KOPT-K1 (cell line): ENCODE results near the gene CIPC.

ENCODE experiments used
- H3K27ac ChIP-seq: fragments of 200-600 bp; sonication (generic); 2 replicates; pipeline ENCODE4 v1.5.1; 2016; ENCODE audit warnings: antibody characterized with exemption, mild to moderate bottlenecking, low read depth, low read length; ENCODE audit not compliant: poor library complexity, severe bottlenecking
- H3K36me3 ChIP-seq: fragments of 200-600 bp; sonication (generic); 2 replicates; pipeline ENCODE4 v1.5.1; 2017; ENCODE audit warnings: antibody characterized with exemption, mild to moderate bottlenecking, low read length, moderate library complexity; ENCODE audit not compliant: insufficient read depth
- H3K9me3 ChIP-seq: fragments of 200-600 bp; sonication (generic); 2 replicates; pipeline ENCODE4 v1.5.1; 2017; ENCODE audit warnings: antibody characterized with exemption, low read length, mild to moderate bottlenecking; ENCODE audit not compliant: insufficient read depth, poor library complexity, severe bottlenecking

The CIPC gene

GRCh38 chr14:77124345-77125280 lies 26.6 kb downstream of the CIPC start:
- Histone ChIP-seq H3K36me3 (no peaks in the 10 kb centered on the region), H3K27ac (no peak overlapping the region), H3K9me3 (no peaks in the 10 kb centered on the region)

GRCh38 chr14:77125281-77125801 lies 27.3 kb downstream of the CIPC start:
- Histone ChIP-seq H3K9me3 (no peaks in the 10 kb centered on the region), H3K27ac (no peak overlapping the region), H3K36me3 (no peaks in the 10 kb centered on the region)

- no peak overlapping the region for H3K27ac ChIP-seq
Observed at GRCh38 chr14:77125823-77126325, 27.8 kb downstream of the CIPC start.

GRCh38 chr14:77126461-77126990 lies 28.5 kb downstream of the CIPC start:
- Histone ChIP-seq H3K36me3 (no peaks in the 10 kb centered on the region), H3K9me3 (no peaks in the 10 kb centered on the region), H3K27ac (no peak overlapping the region)

More at GRCh38 chr14:77125823-77126325, 27.8 kb downstream of the CIPC start:
- Histone ChIP-seq H3K36me3 (no peaks in the 10 kb centered on the region), H3K9me3 (no peaks in the 10 kb centered on the region)

GRCh38 chr14:77128414-77128891 lies 30.4 kb downstream of the CIPC start:
- H3K36me3 ChIP-seq: no peaks in the 10 kb centered on the region
- no peaks in the 10 kb centered on the region for H3K9me3 ChIP-seq
- H3K27ac ChIP-seq: no peak overlapping the region

GRCh38 chr14:77130386-77130785 lies 32.3 kb downstream of the CIPC start:
- H3K9me3 ChIP-seq: no peaks in the 10 kb centered on the region
- H3K36me3 ChIP-seq: no peaks in the 10 kb centered on the region
- no peak overlapping the region for H3K27ac ChIP-seq

GRCh38 chr14:77131206-77131605 lies 33.1 kb downstream of the CIPC start:
- no peaks in the 10 kb centered on the region for H3K36me3 ChIP-seq
- H3K9me3 ChIP-seq: no peaks in the 10 kb centered on the region
- no peak overlapping the region for H3K27ac ChIP-seq

GRCh38 chr14:77131871-77132486 lies 33.9 kb downstream of the CIPC start:
- Histone ChIP-seq H3K27ac (no peak overlapping the region), H3K36me3 (no peaks in the 10 kb centered on the region), H3K9me3 (no peaks in the 10 kb centered on the region)

GRCh38 chr14:77133720-77134338 lies 35.8 kb downstream of the CIPC start:
- Histone ChIP-seq H3K27ac (no peak overlapping the region), H3K9me3 (no peaks in the 10 kb centered on the region), H3K36me3 (no peaks in the 10 kb centered on the region)

- Histone ChIP-seq H3K36me3 (no peaks in the 10 kb centered on the region), H3K9me3 (no peaks in the 10 kb centered on the region), H3K27ac (no peak overlapping the region)
Observed at GRCh38 chr14:77139022-77139421, 41.0 kb downstream of the CIPC start.

- H3K9me3 ChIP-seq: no peaks in the 10 kb centered on the region
- H3K27ac ChIP-seq: no peak overlapping the region
- no peaks in the 10 kb centered on the region for H3K36me3 ChIP-seq
Observed at GRCh38 chr14:77139540-77140358, 41.7 kb downstream of the CIPC start.

- Histone ChIP-seq H3K36me3 (no peaks in the 10 kb centered on the region), H3K27ac (no peak overlapping the region), H3K9me3 (no peaks in the 10 kb centered on the region)
Observed at GRCh38 chr14:77140359-77141213, 42.5 kb downstream of the CIPC start.

GRCh38 chr14:77141214-77142004 lies 43.4 kb downstream of the CIPC start, which contains the start of gene ZDHHC22:
ZDHHC22 (minus strand) TSS chr14:77141791; CDS start chr14:77139738, 2,053 bp downstream.
- Histone ChIP-seq H3K36me3 (no peaks in the 10 kb centered on the region), H3K9me3 (no peaks in the 10 kb centered on the region), H3K27ac (no peak within 1 kb of the TSS)
